Globus pallidus (tissue), 1 donor: Measurements from ENCODE around the gene KIRREL1.
A peak's percentile ranks its signal among the peaks of the same experiment; 100 is the strongest.

Experiments used
- DNase-seq: peaks from one replicate; pipeline ENCODE4 v3.0.0-alpha.2; 2015; ENCODE audit warnings: low spot score

KIRREL1 gene

GRCh38 chr1:158035976-158036583 is 42.6 kb downstream of the KIRREL1 start:
- DNase-seq, result peak; percentile 19

- DNase-seq, result no peak
These were observed 43.8 kb downstream of the KIRREL1 start for GRCh38 chr1:158037008-158037865.

GRCh38 chr1:158037866-158038359 is 44.5 kb downstream of the KIRREL1 start:
- DNase-seq, result no peak

GRCh38 chr1:158038793-158039192 is 45.3 kb downstream of the KIRREL1 start:
- DNase-seq, result no peak

GRCh38 chr1:158039380-158039779 is 45.9 kb downstream of the KIRREL1 start:
- no peak for DNase-seq

GRCh38 chr1:158040323-158040722 is 46.9 kb downstream of the KIRREL1 start:
- DNase-seq, result no peak

- DNase-seq, result peak; percentile 24
These were observed 49.8 kb downstream of the KIRREL1 start for GRCh38 chr1:158043232-158043631.

GRCh38 chr1:158045639-158046038 is 52.2 kb downstream of the KIRREL1 start:
- DNase-seq, result no peak

- DNase-seq, result no peak
These were observed 53.5 kb downstream of the KIRREL1 start for GRCh38 chr1:158046715-158047510.

- DNase-seq, result no peak
These were observed 55.1 kb downstream of the KIRREL1 start for GRCh38 chr1:158048371-158049067.

GRCh38 chr1:158049853-158050252 is 56.4 kb downstream of the KIRREL1 start:
- DNase-seq, result no peak

- no peak for DNase-seq
These were observed 59.8 kb downstream of the KIRREL1 start for GRCh38 chr1:158053276-158053675.

- no peak for DNase-seq
These were observed 61.3 kb downstream of the KIRREL1 start for GRCh38 chr1:158054721-158055120.

- DNase-seq, result no peak
These were observed 62.4 kb downstream of the KIRREL1 start for GRCh38 chr1:158055854-158056253.

GRCh38 chr1:158056498-158056897 is 63.1 kb downstream of the KIRREL1 start:
- no peak for DNase-seq

GRCh38 chr1:158058237-158058985 is 65.0 kb downstream of the KIRREL1 start:
- DNase-seq, result no peak

- DNase-seq, result no peak
These were observed 66.5 kb downstream of the KIRREL1 start for GRCh38 chr1:158059984-158060383.

- no peak for DNase-seq
These were observed 68.7 kb downstream of the KIRREL1 start for GRCh38 chr1:158062174-158062573.

- no peak for DNase-seq
These were observed 74.2 kb downstream of the KIRREL1 start for GRCh38 chr1:158067662-158068061.

GRCh38 chr1:158068918-158069317 is 75.5 kb downstream of the KIRREL1 start:
- no peak for DNase-seq

GRCh38 chr1:158071138-158071537 is 77.7 kb downstream of the KIRREL1 start:
- no peak for DNase-seq
